ENCODE results near the gene KIF13A.
A peak's percentile ranks its signal among the peaks of the same experiment; 100 is the strongest.
"Not testable (repeated sequence)": the region's sequence is repeated elsewhere in the genome, so short reads cannot be mapped to it uniquely, and the experiment has no call there.

Gene KIF13A

DNA sequence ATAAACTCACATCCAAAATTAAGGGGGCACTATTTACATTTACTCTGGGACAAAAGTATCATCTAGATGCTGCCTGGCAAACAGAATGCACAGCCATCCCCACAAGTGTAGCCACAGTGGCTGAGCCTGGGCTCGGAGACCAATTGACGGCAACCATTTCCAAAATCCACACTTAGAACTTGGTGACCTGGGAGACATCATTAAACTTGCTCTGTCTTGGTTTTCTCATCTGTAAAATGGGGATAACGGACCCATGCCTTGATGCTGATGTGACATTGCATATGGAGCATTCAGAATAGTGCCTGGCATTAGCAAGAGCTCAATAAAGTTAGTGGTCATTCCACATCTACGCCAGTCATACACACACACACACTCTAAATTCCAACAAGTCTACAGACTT is 140.7 kb downstream of the KIF13A start:
- DNase-seq (ENCODE audit: low spot score), result no peak

GRCh38 chr6:17845598-17845997 is 141.8 kb downstream of the KIF13A start:
- no peak for DNase-seq (ENCODE audit: low spot score)

DNA sequence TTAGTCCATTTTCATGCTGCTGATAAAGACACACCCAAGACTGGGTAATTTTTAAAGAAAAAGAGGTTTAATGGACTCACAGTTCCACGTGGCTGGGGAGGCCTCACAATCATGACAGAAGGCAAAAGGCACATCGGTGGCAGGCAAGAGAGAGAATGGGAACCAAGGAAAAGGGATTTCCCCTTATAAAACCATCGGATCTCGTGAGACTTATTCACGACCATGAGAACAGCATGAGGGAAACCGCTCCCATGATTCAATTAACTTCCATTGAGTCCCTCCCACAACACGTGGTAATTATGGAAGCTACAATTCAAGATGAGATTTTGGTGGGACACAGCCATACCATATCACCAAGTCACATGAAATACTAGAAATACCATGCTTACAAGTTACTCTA is 142.5 kb downstream of the KIF13A start:
- not testable (repeated sequence) for DNase-seq (ENCODE audit: low spot score)

DNA sequence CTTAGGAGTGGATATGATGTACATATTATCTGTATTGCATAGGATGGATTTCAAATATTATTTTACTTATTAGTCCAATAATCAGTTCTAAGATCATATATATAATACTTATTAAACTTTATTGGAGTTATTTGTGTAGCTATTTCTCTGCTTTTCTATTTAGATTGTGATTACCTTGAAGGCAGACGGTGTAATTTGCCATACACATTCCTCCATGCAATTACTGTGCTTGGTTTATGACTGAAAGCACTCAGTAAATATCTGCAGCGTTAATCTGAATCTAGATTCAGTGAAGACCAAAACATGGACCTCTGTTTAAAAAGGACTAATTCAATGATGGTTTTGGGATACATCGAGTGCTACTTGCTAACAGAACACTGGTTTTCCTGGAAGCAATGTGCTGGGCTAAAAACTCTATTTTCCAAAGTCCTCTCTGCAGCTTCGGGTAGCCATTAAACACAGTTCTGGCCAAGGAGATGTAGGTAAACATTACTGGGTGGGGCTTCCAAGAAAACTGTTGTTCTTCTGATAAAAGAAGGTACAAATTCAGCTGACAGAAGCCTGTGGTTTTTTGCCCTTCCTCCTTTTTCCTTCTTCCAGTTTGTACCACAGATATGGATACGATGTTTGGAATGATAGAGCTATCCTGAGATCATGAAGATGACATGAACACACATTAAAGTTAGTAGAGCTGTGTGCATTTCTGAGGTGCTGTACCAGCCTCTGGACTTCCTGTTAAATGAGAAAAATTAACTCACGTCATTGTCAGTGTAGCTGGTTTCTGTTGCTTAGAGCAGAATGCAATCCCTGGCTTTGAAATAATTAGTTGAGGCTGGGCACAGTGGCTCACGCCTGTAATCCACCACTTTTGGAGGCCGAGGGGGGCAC is 144.3 kb downstream of the KIF13A start:
- DNase-seq (ENCODE audit: low spot score), result no peak

DNA sequence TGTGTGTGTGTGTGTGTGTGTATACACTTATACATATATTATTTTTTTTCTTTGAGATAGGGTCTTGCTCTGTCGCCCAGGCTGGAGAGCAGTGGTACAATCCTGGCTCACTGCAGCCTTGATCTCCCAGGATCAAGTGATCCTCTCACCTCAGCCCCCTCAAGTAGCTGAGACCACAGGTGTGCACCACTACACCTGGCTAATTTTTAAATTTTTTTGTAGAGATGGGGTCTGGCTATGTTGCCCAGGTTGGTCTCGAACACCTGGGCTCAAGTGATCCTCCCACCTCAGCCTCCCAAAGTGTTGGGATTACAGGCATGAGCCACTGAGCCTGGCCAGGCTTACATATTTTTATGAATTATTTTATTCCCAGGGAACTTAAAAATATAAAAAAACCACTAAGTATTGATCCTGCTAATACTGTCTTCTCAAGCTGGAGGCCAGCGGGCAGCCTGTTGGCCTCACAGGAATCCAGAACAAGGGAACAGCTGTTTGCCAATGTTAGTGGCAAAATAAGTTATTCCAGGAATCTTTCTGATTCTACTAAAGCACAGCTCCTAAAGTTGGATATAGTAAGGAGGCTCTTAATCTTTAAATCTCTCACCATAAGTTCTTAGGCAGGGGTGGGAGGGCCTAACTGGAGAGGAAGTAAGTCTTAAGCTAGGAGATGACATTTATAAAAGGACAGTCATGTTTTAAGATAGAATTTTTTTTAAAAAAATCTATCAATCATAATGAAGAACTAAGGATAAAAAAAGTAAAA is 145.2 kb downstream of the KIF13A start:
- no peak for DNase-seq (ENCODE audit: low spot score)

DNA sequence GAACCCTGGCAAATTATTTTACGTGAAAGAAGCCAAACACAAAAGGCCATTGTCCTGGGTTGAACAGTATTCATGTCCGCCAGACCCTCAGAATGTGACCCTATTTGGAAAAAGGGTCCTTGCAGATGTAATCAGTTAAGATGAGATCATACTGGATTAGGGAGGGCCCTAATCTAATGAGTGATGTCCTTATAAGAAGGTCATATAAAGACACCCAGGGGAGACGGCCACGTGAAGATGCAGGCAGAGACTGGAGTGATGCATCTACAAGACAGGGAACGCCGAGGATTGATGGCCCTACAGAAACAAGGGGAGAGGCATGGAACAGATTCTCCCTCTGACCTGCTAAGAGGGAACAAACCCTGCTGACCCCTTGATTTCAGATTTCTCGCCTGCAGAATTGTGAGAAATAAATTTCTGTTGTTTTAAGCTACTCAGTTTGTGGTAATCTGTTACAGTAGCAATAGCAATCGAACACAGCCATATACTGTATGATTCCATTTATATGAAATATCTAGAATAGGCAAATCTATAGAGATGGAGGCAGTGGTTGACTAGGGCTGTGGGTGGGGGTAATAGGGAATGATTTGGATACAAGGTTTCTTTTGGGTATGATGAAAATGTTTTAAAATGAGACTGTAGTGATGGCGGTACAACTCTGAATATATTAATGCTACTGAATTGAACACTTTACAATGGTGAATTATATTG is 147.8 kb downstream of the KIF13A start:
- peak; percentile 68 for DNase-seq (ENCODE audit: low spot score)

DNA sequence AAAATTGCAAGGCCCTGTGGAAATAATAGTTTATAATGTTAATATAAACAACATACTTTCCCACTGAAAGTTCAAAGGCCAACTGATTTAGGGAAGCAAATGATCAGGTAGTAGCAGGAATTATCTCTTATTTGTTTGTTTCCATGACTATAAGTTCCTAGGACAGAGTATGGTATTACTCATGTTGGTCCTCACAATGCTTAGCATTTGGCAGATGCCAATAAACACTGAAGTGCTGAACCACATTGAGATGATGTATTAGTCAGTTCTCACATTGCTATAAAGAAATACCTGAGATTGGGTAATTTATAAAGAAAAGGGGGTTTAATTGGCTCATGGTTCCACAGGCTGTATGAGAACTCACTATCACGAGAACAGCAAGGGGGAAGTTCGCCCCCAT is 151.1 kb downstream of the KIF13A start:
- DNase-seq (ENCODE audit: low spot score), result no peak

GRCh38 chr6:17835784-17836183 is 151.7 kb downstream of the KIF13A start:
- no peak for DNase-seq (ENCODE audit: low spot score)

- DNase-seq (ENCODE audit: low spot score), result no peak
Observed at GRCh38 chr6:17831135-17831534, 156.3 kb downstream of the KIF13A start.

DNA sequence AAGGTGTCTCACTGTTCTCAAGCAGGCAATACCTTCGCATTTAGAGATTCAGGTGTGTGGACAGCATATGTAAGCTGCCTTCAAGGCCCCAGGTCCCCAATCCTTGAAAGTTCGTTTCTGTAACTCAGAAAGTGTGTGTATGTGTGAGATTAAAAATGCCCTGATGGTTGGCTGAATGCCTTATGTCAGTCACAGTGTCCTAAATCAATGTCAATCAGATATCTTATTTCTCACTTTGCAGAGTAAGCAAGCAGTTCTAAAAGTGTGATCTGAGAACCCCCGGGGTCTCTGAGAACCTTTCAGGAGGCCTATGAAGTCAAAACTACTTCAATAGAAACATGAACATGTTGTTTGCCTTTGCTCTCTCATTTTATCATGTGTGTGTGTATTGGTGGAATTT is 157.5 kb downstream of the KIF13A start:
- DNase-seq (ENCODE audit: low spot score), result no peak

- DNase-seq (ENCODE audit: low spot score), result no peak
Observed at GRCh38 chr6:17828149-17828548, 159.3 kb downstream of the KIF13A start.

GRCh38 chr6:17826301-17826700 is 161.1 kb downstream of the KIF13A start:
- DNase-seq (ENCODE audit: low spot score), result no peak

DNA sequence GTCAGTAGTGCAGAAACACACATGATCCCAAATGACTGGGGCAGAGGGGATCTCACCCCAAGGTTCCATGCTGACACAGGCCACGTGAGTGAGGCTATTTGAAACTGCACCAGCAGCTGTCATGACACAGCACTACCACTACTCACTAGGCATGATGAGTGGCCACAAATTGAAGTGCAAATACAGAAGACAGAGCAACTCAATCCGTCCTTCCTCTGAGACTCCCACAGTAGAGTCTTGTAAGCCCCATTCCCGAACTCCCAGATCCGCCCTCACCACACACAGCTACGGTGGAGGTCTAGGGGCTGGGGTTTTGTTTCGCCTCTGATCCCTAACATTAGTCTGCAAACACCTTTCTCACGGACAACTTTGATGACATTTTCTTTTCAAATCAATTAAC is 167.4 kb downstream of the KIF13A start:
- DNase-seq (ENCODE audit: low spot score), result no peak

GRCh38 chr6:17817763-17818162 is 169.7 kb downstream of the KIF13A start:
- DNase-seq (ENCODE audit: low spot score), result no peak

DNA sequence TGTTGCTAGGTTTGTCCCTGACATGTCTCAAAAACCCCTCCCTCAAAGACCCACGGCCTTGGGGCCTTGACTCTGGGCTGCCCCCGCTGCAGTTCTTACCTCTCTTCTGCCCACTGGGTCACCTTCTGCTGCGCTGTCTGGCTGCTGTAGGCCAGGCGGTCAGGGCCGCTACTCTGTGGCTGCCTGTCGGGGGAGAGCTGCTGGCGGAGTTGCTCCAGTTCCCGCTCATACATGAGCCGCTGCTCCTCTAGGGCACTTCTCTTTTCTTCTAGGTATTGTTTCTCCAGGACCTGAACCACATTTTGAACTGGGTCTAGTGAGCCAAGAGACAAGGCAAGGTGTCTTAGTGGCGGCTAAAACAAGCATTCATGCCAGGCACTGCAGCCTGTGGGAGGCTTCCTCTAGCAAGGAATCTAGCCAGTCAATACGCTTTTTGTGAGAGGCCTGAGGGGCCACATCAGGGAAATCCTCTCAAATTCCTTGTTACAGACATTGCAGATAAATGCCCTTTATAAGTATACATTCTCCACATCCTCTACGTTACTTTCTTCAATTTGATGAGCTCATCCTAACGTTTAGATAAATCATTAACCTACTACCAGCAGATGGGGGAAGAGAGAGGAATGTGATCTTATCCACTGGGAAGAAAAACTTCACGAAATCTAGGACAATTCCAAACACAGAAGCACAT is 170.4 kb downstream of the KIF13A start:
- no peak for DNase-seq (ENCODE audit: low spot score)

DNA sequence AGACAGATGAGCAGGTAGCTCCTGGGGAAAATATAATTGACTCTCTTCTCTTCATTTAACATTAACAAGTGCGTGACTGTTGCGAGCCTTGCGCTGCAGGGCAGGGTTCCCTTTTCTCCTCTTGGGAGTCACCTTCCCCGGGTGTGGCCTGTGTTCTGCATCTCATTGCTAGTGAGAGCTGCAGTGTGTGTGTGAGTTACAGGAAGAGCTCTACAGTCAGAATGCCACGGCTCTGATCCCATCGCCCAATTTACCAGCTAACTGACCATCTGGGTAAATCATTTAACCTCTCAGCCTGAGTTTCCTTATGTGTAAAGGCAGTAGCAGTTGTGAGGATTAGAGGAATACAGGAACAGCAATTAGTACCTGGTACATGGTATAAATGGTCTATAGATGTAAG is 173.9 kb downstream of the KIF13A start:
- DNase-seq (ENCODE audit: low spot score), result no peak

- no peak for DNase-seq (ENCODE audit: low spot score)
Observed at GRCh38 chr6:17812311-17812710, 175.1 kb downstream of the KIF13A start.

- DNase-seq (ENCODE audit: low spot score), result no peak
Observed at GRCh38 chr6:17808609-17809008, 178.8 kb downstream of the KIF13A start.

GRCh38 chr6:17807431-17807830 is 180.0 kb downstream of the KIF13A start:
- DNase-seq (ENCODE audit: low spot score), result not testable (repeated sequence)

GRCh38 chr6:17803409-17803808 is 184.0 kb downstream of the KIF13A start:
- DNase-seq (ENCODE audit: low spot score), result no peak

DNA sequence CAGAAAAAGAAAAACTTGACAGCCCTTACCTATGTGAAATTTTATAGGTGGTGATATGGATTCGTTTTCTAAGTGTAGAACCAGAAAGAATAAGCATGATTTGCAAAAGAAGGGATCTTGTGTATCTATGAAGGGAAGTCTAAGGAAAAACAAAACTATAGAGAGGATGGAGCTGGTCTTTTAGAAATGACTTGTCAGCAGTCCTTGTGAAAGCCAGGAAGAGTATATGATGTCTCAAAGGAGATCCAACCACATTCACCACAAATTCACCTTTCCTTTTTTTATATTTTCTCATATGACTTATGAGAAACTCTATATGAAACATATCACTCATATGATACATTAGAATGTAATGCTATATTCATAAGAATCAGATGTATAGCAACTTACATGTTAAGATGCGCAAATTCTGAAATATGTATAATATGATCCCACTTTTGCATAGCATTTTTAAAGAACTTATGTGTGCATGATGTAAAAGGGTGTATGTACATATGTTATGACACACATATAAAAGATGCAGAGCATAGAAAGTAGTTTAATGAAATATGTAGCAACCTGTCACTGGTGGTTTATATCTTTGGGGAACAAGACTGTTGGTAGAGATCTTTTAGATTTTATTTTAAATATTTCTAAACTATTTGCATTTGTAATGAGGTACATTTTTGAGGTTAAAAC is 188.8 kb downstream of the KIF13A start:
- no peak for DNase-seq (ENCODE audit: low spot score)
